Bone marrow (tissue), 2 donors: ENCODE results near the gene GPR15.
A peak's percentile ranks its signal among the peaks of the same experiment; 100 is the strongest.

Experiments used
- DNase-seq, 2 donors: peaks; one replicate each; lab custom pipeline; 2025; lab: John Stamatoyannopoulos, UW

GPR15 gene

DNA sequence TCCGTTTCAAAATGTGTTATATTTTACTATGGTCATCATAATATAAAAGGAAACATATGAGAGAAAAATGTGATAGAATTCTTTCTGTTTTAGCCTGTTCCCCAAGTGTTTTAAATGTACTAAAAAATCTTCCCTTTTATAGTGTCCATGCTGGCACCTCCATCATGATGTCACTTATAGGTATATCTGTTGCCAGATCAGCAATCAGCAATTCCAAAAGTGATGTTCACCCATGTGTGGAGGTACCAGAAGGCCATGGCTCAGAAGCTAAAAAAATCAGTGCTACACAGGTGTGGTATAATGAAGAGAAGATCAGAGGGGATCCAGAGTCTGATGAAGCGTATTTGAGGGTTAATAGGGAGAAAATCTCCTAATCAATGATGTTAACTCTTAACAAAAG lies 1.1 kb upstream of the GPR15 start:
- DNase-seq: no peak

DNA sequence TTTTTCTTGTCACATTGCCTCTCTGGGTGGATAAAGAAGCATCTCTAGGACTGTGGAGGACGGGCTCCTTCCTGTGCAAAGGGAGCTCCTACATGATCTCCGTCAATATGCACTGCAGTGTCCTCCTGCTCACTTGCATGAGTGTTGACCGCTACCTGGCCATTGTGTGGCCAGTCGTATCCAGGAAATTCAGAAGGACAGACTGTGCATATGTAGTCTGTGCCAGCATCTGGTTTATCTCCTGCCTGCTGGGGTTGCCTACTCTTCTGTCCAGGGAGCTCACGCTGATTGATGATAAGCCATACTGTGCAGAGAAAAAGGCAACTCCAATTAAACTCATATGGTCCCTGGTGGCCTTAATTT lies 478 bp downstream of the GPR15 start:
- DNase-seq: no peak

DNA sequence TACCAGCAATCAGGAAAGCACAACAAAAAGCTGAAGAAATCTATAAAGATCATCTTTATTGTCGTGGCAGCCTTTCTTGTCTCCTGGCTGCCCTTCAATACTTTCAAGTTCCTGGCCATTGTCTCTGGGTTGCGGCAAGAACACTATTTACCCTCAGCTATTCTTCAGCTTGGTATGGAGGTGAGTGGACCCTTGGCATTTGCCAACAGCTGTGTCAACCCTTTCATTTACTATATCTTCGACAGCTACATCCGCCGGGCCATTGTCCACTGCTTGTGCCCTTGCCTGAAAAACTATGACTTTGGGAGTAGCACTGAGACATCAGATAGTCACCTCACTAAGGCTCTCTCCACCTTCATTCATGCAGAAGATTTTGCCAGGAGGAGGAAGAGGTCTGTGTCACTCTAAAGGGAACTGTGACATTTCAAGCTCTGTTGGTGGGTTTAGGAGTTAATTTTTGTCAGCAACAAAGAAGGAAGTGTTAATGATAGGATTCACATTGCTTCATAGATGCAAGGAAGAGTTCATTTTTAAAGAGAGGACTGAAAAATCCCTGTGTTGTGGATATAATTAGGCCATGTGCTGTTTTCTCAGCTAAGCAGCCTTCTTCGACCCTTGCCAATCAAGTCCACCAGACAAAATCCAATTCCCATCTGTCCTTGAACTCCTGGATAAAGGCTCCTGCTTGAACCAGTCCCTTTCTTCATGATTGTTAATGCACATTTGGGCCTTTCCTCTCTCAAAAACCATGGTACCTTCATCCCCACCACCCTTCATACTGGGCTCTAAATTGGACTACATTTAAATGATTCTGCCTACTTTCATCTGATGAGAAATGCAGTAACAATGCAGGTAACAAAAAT lies 1.2 kb downstream of the GPR15 start:
- DNase-seq: no peak

DNA sequence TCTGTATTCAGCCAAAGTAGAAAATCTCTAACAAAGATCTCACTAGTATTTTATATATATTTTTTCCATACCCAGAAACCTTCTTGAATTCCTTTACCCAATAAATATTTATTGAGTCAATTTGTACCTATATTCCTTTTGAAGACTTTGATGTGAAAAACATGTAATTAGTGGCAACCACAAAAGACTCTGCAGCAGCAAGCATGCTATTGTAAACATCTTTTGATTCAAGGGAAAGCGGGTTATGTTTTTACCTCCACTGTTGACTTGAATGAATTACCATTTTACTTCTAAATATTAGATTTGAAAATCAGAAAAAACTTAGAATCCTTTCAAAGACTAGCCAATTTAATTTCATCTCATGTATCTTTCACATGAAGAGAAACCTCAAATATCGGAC lies 2.4 kb downstream of the GPR15 start:
- no peak for DNase-seq

DNA sequence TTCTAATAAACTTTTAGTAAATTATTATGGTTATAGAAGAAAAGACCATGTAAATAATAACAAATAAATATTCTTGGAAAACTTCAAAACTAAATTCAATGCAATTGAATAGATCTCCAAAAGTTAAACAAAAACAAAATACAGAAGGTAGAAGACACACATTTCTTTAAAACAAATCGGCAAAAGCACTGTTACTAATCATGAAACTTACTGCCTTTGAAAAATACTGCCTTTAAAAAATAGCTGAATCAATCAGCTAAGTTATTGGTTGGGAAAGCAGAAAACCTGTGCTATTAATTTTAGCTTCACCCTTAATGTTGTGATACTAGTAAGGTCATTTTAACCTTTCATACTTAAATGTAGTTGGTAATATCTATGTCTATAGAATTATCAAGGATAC lies 3.0 kb downstream of the GPR15 start:
- DNase-seq: no peak

DNA sequence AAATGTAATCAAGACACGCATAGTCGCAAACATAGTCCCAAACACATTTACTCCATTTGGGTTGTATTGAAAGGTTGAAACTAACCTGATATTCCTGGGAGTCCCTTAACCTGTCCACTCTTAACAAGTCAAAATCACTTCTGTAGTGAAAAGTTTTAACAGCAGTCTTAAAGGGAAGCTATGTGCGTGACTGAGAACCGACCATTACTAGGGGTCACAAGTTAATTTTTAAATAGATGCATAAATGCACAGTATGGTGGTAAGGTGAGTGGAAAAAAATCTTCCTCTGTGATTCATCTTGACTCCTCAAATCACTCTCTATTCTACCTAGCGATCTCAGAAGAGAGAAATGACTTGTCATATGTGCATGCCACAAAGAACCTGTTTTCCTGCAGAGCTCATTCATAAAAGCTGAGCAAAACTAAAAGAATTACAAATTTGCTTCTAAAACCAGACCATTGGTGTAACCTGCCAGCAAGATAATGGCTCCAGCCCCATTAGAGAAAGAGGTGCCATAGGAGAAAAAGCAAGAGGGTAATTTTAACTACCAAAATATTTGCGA lies 4.8 kb downstream of the GPR15 start:
- no peak for DNase-seq

DNA sequence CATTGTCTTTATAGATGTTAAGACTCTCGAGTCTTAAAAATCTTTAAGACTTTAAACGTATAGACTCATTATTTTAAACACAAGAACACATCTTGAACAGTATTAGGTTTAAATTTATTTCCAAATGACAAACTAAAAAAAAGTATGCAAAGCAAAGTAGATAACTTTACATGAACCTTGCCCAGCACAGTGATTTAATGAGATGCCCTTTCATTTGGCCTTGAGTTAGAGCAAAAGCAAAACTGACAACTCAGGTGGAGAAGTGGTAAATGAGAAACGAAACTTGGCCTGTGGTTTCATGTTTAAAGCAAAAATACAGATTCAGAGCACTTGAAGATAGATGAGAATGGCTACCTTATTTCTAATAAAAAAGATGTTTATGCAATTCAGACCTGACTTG lies 8.6 kb downstream of the GPR15 start:
- no peak for DNase-seq

DNA sequence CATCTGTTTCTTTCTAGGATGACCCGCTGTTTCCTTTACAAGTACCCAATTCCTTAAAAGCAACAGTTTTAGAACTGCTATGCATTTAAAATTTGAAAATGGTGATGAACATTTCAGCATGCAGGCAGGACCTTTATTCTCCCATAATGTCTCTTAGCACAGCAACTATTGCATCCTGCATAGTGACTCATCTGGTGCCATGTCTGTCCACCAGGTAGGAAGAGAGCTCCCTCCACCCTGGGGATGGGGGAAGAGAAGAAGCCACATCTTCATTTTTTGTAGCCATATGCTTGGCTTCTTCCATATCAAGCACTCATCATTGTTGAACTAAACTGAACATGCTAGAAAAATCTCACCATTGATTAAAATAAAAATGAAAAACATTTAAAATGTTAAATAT lies 9.9 kb downstream of the GPR15 start:
- no peak for DNase-seq

DNA sequence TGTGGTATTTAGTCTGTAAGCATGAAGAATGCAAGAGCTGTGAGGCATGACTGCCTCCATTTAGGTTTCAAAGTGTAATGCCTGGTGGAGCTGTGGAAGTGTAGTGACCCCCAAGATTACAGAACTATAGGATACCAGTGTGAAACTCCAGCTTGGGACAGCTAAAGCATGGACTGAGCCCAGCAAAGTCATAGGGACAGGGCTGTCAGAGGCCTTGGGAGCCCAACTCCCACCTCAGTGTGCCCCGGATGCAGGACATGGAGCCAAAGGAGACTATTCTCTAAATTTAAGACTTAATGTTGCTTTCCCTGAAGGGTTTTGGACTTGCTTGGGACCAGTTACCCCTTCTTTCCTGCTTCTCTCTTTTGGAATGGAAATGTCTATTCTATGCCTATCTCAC lies 10.8 kb downstream of the GPR15 start:
- DNase-seq: no peak

DNA sequence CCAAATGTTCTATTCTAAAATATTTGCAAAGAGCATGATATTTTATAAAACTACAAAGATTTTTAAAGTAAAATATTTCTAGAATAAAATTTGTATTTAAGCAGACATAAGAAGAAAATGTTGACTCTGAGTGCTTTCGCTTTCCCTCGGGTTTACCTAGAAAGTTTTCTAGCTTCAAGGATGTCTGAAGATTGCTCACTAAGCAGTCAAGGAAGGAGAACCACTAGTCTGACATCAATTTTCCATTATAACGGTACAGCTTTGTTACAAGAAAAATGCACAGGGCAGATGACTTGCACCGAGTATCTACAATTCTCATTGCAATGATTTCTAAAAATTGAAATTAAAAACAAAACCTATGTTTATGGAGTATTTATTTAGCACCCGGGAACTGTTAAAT lies 14.2 kb downstream of the GPR15 start:
- peak in 1 of 2 donors; percentile 40 for DNase-seq

DNA sequence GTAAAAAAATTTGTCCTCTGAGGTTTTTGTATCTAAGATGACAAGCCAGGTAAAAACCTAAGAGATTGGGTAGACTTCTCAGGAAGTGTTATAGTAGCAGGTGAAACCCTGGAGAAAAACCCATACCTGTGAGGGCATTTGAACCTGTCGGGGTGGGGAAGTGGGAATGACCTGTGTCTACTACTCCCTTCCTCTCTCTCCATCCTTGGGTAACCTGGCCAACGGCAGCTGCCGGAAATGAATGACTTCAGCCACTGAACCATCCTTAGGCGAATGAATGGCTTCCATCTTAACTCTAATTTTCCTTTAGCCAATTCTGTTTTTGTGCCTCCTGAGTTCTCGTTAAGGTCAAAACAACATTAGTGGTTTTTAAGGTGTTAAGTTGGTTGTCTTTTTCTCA lies 16.8 kb downstream of the GPR15 start:
- no peak for DNase-seq

DNA sequence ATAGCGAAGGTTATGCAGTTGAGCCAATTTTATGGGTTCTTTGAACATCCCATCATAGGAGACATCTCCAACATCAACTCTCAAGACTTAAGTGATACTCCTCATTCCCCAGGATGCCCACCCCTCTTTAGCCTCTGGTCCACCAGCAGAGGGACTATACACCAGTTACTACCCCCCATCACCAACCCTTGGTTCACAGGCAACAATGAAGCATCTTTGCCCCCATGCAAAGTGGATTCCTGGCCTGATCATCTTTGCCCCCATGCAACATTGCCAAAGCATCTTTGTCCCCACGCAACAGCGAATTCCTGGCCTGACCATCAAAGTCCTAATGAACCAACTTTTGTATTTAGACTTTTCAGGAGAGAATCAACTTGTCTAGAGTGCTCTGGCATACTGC lies 19.1 kb downstream of the GPR15 start:
- no peak for DNase-seq

DNA sequence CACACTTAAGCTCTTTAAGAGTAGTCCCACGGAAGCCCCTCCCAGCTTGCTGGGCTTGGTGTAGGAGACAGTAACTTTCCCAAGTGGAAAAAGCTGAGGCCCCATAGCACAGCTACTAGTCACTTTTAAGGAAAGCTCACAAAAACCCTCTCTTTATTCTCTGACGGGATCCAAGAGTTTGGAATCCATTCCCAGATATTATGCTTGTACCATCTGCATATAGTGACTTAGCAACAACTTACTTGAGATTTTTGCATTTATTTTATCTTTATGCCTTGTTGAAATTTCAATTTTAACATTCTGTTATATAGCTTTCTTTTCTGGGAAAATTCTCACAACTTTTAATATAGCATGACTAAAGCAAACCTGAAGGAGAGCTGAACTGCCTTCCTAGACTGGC lies 19.5 kb downstream of the GPR15 start:
- no peak for DNase-seq

DNA sequence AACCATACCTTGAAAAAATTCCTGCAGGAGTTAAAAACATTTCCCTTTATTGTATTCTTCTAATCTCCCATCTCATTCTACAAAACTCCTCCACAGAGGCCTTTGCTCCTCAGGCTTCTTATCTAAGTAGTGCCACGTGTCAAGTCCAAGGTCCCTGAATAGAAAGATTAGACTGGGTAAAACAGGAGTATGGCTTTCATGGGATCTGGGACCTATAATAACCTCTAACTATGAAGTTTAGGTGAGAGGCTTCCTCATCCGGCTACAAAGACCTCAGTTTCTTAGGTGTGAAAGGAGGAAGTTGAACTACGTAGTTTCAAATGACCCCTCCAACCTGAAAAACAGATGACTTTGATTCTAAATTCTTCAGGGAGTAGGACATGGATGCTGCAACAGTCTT lies 20.0 kb downstream of the GPR15 start:
- no peak for DNase-seq

DNA sequence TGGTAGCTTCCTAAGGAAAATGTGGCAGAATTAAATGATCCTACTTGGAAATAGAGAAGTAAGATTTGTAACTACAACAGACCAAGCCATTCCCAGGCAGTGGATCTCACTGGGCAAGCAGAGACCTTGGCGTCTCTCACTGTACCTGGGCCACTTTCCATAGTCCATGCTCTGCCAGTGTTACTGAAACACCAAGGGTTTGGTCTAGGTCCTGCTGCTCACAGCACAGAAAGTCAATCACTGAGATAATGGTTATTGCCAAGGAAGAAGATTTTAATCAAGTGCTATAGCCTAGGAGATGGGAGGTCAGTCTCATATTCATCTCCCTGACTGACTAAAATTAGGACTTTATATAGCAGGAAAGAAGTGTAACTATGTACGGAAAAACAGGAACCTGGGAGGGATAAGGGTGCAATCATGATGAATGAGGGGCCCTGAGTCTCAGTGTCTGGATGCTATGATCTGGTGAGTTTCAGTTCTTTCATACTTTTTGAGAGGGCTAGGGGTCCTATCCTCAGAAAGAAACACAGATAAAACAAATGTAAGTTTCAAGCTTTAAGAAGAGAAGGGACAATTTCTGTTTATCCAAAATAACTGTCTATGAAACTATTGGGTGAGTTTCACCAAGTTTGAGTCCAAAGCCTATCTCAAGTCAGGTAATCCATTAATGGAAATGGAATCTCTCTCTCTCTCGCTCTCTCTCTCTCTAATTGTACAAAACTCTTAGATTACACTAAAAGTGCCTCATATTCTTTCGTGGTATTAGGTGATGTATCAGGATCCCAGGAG lies 20.6 kb downstream of the GPR15 start:
- no peak for DNase-seq

DNA sequence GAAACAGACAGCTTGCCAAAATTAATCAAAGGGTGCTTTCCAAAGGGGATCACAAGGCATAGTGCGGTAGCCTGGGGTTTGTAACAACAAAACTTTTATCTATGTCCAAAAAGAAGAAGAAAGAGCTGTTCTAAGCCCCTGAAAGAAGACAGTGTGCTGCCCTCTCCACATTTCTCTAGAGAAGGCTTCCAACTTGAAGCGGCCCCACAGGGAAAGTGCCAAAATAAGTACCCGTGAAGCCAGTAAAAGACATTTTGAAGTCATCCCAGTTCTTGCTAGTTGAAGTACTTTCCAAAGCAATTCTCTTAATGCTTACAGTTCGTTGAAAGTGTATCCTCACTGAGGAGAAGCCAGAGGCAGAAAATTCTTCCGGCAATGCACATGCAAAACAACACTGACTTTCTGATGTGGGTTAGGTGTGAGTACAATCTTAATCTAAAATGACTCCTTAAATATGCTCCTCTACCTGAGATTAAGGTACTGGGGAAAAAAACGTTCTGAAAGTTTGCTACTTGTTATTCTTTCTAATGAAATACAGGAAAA lies 21.3 kb downstream of the GPR15 start:
- no peak for DNase-seq

DNA sequence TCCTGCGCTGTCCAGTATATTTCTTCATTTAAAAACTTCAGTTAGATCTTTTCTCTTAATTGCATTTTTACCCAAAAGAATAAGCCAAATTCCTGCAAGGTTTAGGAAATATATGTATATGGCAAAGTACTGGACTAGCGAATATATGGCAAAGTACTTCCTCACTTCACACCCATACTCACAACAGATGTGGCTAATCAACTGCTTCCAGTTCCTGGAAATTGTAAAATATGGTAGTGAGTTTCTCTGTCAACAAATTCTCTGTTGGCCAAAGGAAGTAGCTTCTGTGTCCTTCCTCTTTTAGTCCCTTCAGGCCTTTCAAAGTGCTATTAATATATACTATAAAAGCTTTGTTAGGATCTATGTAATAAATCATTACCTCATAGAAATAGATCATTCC lies 22.0 kb downstream of the GPR15 start:
- peak in 1 of 2 donors; percentile 51 for DNase-seq

DNA sequence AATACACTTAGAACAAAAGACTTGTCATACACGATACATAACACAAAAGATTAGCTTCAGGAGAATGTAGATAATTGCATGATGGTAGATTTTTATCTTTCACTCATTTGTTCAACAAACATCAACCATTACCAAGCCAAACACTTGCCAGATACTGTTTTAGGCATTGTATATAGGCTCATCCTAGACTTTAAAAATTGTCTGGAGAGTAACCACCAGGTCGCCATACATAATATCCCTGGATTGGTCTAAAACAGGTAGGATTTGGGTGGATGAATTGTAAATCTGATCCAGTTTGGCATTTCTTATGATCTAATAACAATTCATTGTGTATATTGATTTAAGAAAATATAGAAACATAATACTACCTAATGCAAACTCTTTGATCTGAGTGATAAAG lies 22.8 kb downstream of the GPR15 start:
- no peak for DNase-seq

DNA sequence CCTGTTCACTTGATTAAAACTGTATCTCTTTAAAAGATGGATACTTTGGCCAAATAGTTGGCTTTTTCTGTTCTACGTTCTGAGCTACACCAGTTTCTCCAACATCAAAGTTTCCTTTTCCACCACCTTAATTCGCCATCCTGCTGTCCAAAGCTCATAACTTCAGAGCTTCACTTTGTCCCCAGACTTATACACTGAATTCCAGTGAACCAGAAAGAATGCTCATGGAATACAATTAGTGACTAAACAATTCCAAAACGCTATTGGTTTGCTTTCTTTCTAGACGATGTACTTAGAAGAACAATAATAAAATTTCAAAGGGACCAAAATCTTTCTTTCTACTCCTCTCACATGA lies 23.2 kb downstream of the GPR15 start:
- no peak for DNase-seq

DNA sequence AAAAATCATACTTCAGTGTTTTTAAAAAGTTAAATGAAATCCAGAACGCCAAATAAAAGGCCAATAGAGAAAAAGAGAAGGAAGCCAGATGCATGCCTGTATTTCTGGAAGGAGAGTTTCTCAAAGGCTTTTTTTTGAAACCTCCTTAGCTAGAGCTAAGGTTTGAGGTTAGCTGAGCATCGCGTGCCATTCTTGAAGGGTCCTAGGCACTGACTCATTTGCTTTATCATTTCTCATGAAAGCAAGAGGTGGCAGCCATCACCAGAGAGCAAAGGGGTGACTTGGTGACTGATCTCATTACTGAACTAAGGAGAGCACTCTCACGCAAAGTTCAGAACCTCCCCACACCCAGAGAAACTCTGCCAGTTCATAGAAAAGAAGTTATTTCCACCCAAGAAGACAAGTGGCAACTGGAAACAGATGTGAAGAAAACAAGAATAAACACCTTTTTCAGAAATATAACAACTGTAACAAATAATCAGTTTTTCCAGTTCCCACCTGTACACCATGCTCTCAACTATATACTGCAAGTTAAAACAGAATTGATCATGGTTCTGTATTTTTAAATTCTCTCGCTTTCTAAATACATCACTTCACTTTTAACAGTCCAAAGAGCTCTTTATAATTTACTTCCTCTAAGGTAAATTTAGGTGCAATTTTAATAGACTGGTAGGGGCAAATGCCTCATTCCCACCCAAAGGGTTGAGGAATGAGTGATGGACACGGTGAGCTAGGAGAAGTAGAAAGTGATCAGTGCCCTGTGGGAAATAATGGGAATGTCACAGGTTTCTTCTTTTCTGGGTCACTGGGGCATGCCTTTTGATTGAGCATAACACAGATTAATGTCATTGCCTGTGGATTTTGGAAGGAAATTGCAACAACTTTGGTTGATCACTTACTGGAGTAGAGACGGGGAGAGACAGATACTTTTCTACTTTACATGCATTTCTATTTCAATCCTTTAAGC lies 24.7 kb downstream of the GPR15 start:
- peak in 1 of 2 donors; percentile 94 for DNase-seq

DNA sequence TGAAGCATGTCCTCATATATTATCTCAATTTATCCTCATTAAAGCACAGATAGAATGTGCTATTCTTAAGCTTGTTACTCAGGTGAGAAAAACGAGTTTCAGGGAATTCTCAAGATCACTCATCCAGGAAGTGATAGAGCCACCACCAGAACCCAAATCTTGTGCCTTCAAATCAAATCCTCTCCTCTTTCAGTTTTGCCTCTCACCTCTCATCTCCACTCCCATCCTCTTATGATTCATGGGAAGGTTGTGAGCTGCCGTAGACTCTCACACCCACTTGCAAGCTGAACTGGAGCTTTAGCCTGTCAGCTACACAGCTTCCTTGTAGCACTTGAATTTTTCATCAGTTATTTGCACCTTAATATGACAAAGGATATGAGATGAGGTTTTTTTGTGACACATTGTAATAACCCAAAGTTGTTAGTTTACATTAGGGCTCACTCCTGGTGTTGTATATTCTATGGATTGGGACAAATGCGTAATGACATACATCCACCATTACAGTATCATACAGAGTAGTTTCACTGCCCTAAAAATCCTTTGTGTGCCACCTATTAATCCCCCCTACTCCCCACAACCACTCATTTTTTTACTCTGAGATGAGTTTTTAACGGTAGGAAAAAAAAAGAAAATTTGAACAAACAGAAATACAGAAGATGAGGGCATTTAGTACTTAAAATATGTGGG lies 25.7 kb downstream of the GPR15 start:
- no peak for DNase-seq
